Neural cell (in vitro differentiated cells): ENCODE results near the gene OGFOD2. TPM values are rescaled to one million over a fixed set of nuclear protein-coding genes. Genes with fewer than 3 reads are reported as not detected.

Experiments
- H2AFZ ChIP-seq: fragments of 200-600, 300-800 bp; sonication (generic), shearing (Covaris generic); 2 replicates; pipeline ENCODE4 v1.6.0; 2014; ENCODE audit warnings: low read depth, mild to moderate bottlenecking, antibody characterized with exemption, low read length, moderate library complexity
- H3F3A ChIP-seq: fragments of 200-600 bp; shearing (Covaris generic); 2 replicates; pipeline ENCODE4 v1.6.1; 2016; ENCODE audit warnings: mild to moderate bottlenecking, moderate library complexity, mixed read lengths, antibody characterized with exemption, low read length; ENCODE audit not compliant: insufficient read depth, poor library complexity, severe bottlenecking
- H3K27ac ChIP-seq: fragments of 200-600, 300-800 bp; sonication (generic), shearing (Covaris generic); 2 replicates; pipeline ENCODE4 v1.5.1; 2014; ENCODE audit warnings: mild to moderate bottlenecking, low read length, moderate library complexity
- H3K27me3 ChIP-seq: fragments of 300-800, 200-600 bp; sonication (generic), shearing (Covaris generic); 2 replicates; pipeline ENCODE4 v1.6.0; 2014; ENCODE audit warnings: mild to moderate bottlenecking, low read depth, low read length, moderate library complexity; ENCODE audit not compliant: insufficient read depth
- H3K36me3 ChIP-seq: fragments of 300-800, 200-600 bp; sonication (generic), shearing (Covaris generic); 2 replicates; pipeline ENCODE4 v1.5.1; 2014; ENCODE audit warnings: mild to moderate bottlenecking, antibody characterized with exemption, low read length, moderate library complexity; ENCODE audit not compliant: insufficient read depth
- H3K4me2 ChIP-seq: fragments of 300-800, 200-600 bp; sonication (generic), shearing (Covaris generic); 2 replicates; pipeline ENCODE4 v1.6.0; 2014; ENCODE audit warnings: mild to moderate bottlenecking, low read length
- H3K4me3 ChIP-seq: fragments of 300-800, 200-600 bp; sonication (generic), shearing (Covaris generic); 2 replicates; pipeline ENCODE4 v1.5.1; 2014; ENCODE audit warnings: mild to moderate bottlenecking, low read length, moderate library complexity
- H3K79me2 ChIP-seq: fragments of 200-600 bp; shearing (Covaris generic); replicated peaks from 2 replicates; pipeline ENCODE4 v1.6.0; 2014; ENCODE audit warnings: mild to moderate bottlenecking, low read length, moderate library complexity; ENCODE audit not compliant: insufficient read depth
- H3K9ac ChIP-seq: fragments of 300-800, 200-600 bp; sonication (generic), shearing (Covaris generic); 2 replicates; pipeline ENCODE4 v1.6.1; 2016; ENCODE audit warnings: mild to moderate bottlenecking, low read length, mixed read lengths
- H3K9me2 ChIP-seq: fragments of 200-600 bp; shearing (Covaris generic); 2 replicates; pipeline ENCODE4 v1.6.1; 2016; ENCODE audit warnings: mild to moderate bottlenecking, low read length, mixed read lengths; ENCODE audit not compliant: insufficient read depth
- H3K9me3 ChIP-seq: fragments of 200-600, 300-800 bp; sonication (generic), shearing (Covaris generic); 2 replicates; pipeline ENCODE4 v1.6.1; 2016; ENCODE audit warnings: mild to moderate bottlenecking, mixed run types, low read length, moderate library complexity, mixed read lengths
- H4K20me1 ChIP-seq: fragments of 200-600 bp; shearing (Covaris generic); 2 replicates; pipeline ENCODE4 v1.6.1; 2016; ENCODE audit warnings: mild to moderate bottlenecking, mixed run types; ENCODE audit not compliant: insufficient read depth
- EP300 ChIP-seq: fragments of 450-650 bp; conservative IDR thresholded peaks from 2 replicates; pipeline ENCODE4 v1.6.1; 2014; ENCODE audit warnings: antibody characterized with exemption, mild to moderate bottlenecking, moderate library complexity; ENCODE audit not compliant: poor library complexity, severe bottlenecking
- EZH2 ChIP-seq: fragments of 200-600, 300-800 bp; shearing (Covaris generic), sonication (generic); IDR thresholded peaks from 2 replicates; pipeline ENCODE4 v1.6.1; 2014; ENCODE audit warnings: antibody characterized with exemption, low read length, borderline replicate concordance, mild to moderate bottlenecking; ENCODE audit not compliant: insufficient read depth, poor library complexity, severe bottlenecking
- MXI1 ChIP-seq: fragments of 450-650 bp; conservative IDR thresholded peaks from 2 replicates; pipeline ENCODE4 v1.6.1; 2014; ENCODE audit warnings: antibody characterized with exemption, mild to moderate bottlenecking; ENCODE audit not compliant: poor library complexity, severe bottlenecking
- POLR2AphosphoS5 ChIP-seq: IDR thresholded peaks from 2 replicates; pipeline ENCODE4 v1.6.1; 2012
- RAD21 ChIP-seq: fragments of 450-650 bp; conservative IDR thresholded peaks from 2 replicates; pipeline ENCODE4 v1.6.1; 2014; ENCODE audit warnings: antibody characterized with exemption, mild to moderate bottlenecking, moderate library complexity
- SMC3 ChIP-seq: fragments of 450-650 bp; conservative IDR thresholded peaks from 2 replicates; pipeline ENCODE4 v1.6.1; 2014; ENCODE audit warnings: antibody characterized with exemption, mild to moderate bottlenecking, moderate library complexity; ENCODE audit not compliant: poor library complexity
- polyA plus RNA-seq: library from polyadenylated mRNA; depleted of rRNA; stranded (reverse); fragments of >200 nt; gene quantifications from 2 replicates; pipeline ENCODE4 v1.2.3, GENCODE V29; 2014
- TF ChIP-seq, protein P1 (sequence below): fragments of 450-650 bp; IDR thresholded peaks from 2 replicates; pipeline ENCODE4 v1.5.1; 2014; ENCODE audit warnings: antibody characterized with exemption, mild to moderate bottlenecking, moderate library complexity; ENCODE audit not compliant: poor library complexity, severe bottlenecking
- TF ChIP-seq, protein P2 (sequence below): IDR thresholded peaks from 2 replicates; pipeline ENCODE4 v1.6.1; 2012; ENCODE audit warnings: borderline replicate concordance

Gene OGFOD2
- polyA plus RNA-seq, 1 donor from 2014 or later: 27.8 TPM

DNA sequence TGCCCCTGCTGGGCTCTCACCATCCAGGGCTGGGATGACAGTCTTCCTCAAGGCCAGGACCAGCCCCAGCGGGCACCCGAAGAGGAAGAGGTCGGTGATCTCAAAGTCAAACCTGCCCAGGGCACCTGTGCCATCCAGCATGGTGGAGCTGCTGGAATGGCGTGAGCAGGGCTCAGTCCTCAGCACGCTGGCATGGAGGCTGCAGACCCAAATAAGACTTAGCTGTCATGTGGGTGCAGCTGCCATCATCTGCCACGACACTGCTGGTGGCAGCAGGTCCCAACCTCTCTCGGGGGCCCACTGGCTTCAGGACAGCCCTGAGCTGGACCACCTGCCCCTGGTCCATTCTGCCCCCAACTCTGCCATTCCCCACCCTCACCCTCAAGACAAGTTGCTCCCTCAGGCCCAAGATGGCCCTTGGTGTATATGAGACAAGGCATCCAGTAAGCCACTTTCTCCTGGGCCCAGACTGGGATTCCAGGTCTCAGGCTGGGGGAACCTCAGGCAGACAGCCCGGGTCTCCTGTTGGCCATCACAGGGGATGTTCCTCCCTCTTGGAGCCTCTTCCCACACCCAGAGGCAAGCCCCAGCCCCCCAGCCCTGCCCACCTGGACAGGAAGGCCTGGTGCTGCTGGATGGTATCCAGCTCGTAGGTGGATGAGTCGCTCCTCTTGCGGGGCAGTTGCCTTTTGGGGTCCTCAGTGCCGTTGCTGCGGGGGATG lies 19.9 kb downstream of the OGFOD2 start:
- Histone ChIP-seq H3K9me3 (no peaks in the 10 kb centered on the region), H3F3A (no peaks in the 10 kb centered on the region), H3K4me3 (no peak overlapping the region), H3K9ac (no peak overlapping the region), H4K20me1 (no peaks in the 10 kb centered on the region), H2AFZ (no peak overlapping the region), H3K4me2 (no peak overlapping the region), H3K79me2 (no peaks in the 10 kb centered on the region), H3K27me3 (no peaks in the 10 kb centered on the region), H3K27ac (no peak overlapping the region), H3K36me3 (no peaks in the 10 kb centered on the region), H3K9me2 (no peaks in the 10 kb centered on the region)
- no peak for TF ChIP-seq POLR2AphosphoS5

DNA sequence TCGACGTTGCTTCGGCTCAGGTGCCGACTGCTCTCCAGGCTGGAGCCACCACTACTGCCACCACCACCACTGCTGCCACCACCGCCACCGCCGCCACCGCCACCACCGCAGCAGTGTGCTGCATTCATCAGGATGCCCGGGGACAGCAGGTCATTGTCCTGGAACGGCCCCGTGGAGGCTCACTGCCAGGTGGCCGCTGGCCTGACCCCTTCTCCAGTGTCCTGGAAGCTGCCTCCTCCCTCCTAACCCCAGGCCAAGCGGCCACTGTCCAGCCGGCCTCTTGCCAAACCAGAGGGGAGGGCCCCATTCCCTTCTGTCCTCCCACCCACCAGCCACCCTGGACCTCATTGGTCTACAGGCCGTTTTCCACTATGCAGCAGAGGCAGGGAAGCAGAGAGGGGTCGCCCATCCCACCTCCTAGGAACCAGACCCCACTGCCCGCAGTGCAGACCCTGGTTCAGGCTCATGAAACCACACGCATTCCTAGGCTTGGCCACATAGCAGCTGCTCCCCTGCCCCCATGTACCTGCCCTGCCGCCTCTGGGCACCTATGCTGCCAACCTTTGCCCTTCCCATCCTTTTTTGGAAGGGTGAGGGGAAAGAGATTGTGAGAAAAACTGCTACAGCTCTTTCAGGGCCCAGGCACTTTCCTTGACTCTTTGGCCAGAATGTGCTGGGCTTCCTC lies 20.6 kb downstream of the OGFOD2 start:
- no peaks in the 10 kb centered on the region for H3K36me3 ChIP-seq
- H3K9me3 ChIP-seq: no peaks in the 10 kb centered on the region
- H3K9me2 ChIP-seq: no peaks in the 10 kb centered on the region
- no peak for TF ChIP-seq SMC3
- no peak for TF ChIP-seq MXI1
- TF ChIP-seq, protein P1, sequence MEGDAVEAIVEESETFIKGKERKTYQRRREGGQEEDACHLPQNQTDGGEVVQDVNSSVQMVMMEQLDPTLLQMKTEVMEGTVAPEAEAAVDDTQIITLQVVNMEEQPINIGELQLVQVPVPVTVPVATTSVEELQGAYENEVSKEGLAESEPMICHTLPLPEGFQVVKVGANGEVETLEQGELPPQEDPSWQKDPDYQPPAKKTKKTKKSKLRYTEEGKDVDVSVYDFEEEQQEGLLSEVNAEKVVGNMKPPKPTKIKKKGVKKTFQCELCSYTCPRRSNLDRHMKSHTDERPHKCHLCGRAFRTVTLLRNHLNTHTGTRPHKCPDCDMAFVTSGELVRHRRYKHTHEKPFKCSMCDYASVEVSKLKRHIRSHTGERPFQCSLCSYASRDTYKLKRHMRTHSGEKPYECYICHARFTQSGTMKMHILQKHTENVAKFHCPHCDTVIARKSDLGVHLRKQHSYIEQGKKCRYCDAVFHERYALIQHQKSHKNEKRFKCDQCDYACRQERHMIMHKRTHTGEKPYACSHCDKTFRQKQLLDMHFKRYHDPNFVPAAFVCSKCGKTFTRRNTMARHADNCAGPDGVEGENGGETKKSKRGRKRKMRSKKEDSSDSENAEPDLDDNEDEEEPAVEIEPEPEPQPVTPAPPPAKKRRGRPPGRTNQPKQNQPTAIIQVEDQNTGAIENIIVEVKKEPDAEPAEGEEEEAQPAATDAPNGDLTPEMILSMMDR: no peak
- TF ChIP-seq, protein P2, sequence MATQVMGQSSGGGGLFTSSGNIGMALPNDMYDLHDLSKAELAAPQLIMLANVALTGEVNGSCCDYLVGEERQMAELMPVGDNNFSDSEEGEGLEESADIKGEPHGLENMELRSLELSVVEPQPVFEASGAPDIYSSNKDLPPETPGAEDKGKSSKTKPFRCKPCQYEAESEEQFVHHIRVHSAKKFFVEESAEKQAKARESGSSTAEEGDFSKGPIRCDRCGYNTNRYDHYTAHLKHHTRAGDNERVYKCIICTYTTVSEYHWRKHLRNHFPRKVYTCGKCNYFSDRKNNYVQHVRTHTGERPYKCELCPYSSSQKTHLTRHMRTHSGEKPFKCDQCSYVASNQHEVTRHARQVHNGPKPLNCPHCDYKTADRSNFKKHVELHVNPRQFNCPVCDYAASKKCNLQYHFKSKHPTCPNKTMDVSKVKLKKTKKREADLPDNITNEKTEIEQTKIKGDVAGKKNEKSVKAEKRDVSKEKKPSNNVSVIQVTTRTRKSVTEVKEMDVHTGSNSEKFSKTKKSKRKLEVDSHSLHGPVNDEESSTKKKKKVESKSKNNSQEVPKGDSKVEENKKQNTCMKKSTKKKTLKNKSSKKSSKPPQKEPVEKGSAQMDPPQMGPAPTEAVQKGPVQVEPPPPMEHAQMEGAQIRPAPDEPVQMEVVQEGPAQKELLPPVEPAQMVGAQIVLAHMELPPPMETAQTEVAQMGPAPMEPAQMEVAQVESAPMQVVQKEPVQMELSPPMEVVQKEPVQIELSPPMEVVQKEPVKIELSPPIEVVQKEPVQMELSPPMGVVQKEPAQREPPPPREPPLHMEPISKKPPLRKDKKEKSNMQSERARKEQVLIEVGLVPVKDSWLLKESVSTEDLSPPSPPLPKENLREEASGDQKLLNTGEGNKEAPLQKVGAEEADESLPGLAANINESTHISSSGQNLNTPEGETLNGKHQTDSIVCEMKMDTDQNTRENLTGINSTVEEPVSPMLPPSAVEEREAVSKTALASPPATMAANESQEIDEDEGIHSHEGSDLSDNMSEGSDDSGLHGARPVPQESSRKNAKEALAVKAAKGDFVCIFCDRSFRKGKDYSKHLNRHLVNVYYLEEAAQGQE: no peak
- TF ChIP-seq POLR2AphosphoS5: no peak
- TF ChIP-seq EP300: no peak
- TF ChIP-seq EZH2: no peak
- TF ChIP-seq RAD21: no peak
- no peak overlapping the region for H3K4me2 ChIP-seq
- no peaks in the 10 kb centered on the region for H3K27me3 ChIP-seq
- no peak overlapping the region for H3K4me3 ChIP-seq
- H3K79me2 ChIP-seq: no peaks in the 10 kb centered on the region
- H3F3A ChIP-seq: no peaks in the 10 kb centered on the region
- no peak overlapping the region for H3K9ac ChIP-seq
- H4K20me1 ChIP-seq: no peaks in the 10 kb centered on the region
- H2AFZ ChIP-seq: no peak overlapping the region
- no peak overlapping the region for H3K27ac ChIP-seq
